Stimulated activated CD4-positive, alpha-beta T cell treated with anti-CD3 and anti-CD28 coated beads, Interleukin-1b, Interleukin-23, amount 100 ng/mL, for 48 hours (primary cell): ENCODE results near the gene COCH.

Experiments used
- DNase-seq: peaks from one replicate; pipeline ENCODE4 v3.0.0-alpha.2; 2020

COCH gene

DNA sequence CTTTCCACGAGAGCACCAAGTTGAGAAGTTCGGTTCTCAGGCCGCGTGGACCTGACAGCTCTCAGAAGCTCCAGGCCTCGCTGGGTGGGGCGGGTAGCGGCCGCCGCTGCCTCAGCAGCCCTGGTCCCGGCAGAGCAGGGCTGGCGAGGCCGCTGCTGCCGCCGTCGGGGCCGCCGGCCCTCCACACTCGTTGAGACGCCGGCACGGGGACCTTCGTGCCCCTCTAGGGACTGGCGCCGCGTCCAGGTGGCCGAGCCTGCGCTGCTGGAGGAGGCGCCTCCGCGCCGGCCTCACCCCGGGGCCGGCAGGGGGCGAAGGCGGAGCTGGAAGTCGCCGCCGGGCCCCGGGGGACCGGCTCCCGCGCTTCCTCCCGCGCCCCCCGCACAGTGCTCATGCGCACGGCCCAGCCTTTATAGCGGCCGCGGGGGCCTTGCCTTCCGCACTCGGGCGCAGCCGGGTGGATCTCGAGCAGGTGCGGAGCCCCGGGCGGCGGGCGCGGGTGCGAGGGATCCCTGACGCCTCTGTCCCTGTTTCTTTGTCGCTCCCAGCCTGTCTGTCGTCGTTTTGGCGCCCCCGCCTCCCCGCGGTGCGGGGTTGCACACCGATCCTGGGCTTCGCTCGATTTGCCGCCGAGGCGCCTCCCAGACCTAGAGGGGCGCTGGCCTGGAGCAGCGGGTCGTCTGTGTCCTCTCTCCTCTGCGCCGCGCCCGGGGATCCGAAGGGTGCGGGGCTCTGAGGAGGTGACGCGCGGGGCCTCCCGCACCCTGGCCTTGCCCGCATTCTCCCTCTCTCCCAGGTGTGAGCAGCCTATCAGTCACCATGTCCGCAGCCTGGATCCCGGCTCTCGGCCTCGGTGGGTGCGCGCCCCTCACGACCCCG, at the start of gene COCH:
Gene COCH (plus strand): TSS at position 440 of the 879 bp plus-strand sequence. CDS start 380 bp downstream, at position 820.
- DNase-seq = peak; percentile 13

GRCh38 chr14:30826070-30826469, 48.3 kb upstream of the COCH start:
- DNase-seq = no peak

DNA sequence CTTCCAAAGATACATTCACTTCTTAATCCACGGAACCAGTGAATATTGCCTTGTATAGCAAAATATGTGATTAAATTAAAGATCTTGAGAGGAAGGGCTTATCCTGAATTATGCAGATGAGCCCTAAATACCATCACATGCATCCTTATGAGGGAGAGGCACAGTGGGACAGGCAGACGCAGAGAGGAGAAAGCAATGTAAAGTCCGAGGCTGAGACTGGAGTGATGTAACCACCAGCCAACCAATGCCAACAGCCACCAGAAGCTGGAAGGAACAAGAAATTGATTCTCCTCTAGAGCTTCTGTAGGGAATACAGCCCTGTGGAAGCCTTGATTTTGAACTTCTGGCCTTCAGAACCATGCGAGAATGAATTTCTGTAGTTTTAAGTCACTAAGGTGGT, 44.5 kb upstream of the COCH start:
- no peak for DNase-seq

DNA sequence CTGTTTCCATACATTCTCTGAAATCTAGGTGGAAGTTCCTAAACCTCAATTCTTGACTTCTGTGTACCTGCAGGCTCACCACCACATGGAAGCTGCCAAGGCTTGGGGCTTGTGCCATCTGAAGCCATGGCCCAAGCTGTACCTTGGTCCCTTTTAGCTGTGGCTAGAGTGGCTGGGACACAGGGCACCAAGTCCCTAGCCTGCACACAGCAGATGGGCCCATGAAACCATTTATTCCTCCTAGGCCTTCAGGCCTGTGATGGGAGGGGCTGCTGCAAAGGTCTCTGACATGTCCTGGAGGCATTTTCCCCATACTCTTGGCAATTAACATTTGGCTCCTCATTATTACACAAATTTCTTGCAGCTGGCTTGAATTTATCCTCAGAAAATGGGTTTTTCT, 40.0 kb upstream of the COCH start:
- DNase-seq = no peak

- DNase-seq = no peak
These were observed 36.0 kb upstream of the COCH start for GRCh38 chr14:30838351-30838750.

DNA sequence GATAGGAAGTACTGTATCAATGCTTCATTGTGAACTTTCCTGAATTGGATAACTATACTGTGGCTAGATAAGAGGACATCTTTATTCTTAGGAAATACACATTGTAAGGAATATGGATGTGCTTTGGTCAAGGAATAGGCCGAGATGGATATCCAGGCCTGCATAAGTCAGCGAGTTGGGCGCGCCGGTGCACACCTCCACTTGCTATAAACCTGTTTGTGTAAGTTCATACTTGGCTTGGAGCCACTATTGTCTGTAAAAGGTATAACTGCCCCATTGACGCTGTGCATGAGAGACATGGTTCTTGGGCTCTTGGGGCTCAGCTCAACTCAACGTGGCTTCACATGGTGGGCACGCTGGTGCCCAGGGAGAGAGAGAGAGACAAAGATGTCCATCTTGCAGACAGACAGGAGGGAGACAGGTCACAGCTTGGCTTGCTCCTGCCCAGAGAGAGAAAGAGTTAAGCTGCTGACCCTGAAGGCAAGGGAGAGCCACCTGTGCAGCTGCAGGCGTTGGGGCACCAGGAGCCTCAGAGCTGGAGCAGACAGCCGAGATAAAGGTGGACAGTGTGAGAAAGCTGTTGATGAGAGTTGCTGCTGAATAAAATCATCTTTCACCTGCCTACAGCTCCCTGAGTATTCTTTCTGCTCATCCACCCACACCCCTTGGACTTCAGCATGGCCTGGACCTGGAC, 34.1 kb upstream of the COCH start:
- DNase-seq = no peak

- no peak for DNase-seq
These were observed 31.9 kb upstream of the COCH start for GRCh38 chr14:30842431-30842830.

GRCh38 chr14:30848449-30849240, 25.7 kb upstream of the COCH start:
- no peak for DNase-seq

- DNase-seq = no peak
These were observed 25.0 kb upstream of the COCH start for GRCh38 chr14:30849354-30849753.

GRCh38 chr14:30849983-30850382, 24.4 kb upstream of the COCH start:
- no peak for DNase-seq

- no peak for DNase-seq
These were observed 20.4 kb upstream of the COCH start for GRCh38 chr14:30853946-30854345.

GRCh38 chr14:30854492-30854891, 19.9 kb upstream of the COCH start:
- no peak for DNase-seq

GRCh38 chr14:30855345-30856037, 18.9 kb upstream of the COCH start:
- peak; percentile 28 for DNase-seq

- DNase-seq = no peak
These were observed 13.2 kb upstream of the COCH start for GRCh38 chr14:30861200-30861599.

GRCh38 chr14:30864934-30865333, 9.4 kb upstream of the COCH start:
- no peak for DNase-seq

- DNase-seq = no peak
These were observed 5.6 kb upstream of the COCH start for GRCh38 chr14:30868736-30869135.

DNA sequence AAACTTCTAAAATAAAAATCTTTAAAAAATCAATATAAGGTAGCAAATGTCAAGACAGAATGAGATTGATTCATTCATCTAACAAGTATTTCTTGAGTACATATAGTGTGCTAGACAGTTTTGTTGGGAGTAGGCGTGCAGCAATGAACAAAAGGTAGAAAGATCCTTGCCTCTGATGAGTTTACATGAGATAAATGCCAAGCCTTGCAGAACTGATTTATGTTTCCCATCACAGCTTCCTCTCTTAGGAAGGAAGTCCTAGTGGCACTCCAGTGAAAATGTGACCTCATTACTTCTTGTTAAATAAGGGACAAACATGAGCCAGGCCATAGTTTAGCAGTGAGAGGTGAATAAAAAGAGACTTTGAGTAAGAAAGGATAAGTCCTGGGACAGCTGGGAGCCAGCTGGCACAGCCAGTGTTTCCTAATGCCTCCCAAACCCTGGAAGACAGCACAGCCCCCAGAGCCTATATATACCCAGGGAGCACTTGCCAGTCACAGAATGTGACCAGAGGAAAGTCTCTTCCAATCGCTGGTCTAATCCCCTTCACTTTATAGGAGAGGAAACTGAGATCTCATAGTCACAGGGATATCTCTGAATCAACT, 4.7 kb upstream of the COCH start:
- no peak for DNase-seq

DNA sequence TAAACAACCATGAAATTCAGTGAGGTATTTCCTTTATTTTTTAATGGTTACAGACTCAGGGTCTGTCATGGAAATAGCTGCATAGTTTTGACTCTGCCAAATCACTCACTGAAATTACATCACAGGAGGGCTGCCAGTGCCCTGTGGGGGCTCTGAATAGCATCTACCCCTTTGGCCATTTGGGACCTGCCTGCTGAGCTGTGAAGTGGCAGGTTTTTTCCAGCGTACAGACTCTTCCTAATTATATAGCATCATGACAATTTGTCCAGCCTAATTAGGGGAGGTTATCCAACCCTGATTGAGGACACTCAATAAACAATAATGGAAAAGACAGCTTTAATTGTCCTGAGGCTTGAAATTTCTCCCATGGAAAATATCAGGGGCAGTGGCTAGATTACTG, 1.8 kb upstream of the COCH start:
- DNase-seq = no peak

- no peak for DNase-seq
These were observed 845 bp upstream of the COCH start for GRCh38 chr14:30873308-30874119.

DNA sequence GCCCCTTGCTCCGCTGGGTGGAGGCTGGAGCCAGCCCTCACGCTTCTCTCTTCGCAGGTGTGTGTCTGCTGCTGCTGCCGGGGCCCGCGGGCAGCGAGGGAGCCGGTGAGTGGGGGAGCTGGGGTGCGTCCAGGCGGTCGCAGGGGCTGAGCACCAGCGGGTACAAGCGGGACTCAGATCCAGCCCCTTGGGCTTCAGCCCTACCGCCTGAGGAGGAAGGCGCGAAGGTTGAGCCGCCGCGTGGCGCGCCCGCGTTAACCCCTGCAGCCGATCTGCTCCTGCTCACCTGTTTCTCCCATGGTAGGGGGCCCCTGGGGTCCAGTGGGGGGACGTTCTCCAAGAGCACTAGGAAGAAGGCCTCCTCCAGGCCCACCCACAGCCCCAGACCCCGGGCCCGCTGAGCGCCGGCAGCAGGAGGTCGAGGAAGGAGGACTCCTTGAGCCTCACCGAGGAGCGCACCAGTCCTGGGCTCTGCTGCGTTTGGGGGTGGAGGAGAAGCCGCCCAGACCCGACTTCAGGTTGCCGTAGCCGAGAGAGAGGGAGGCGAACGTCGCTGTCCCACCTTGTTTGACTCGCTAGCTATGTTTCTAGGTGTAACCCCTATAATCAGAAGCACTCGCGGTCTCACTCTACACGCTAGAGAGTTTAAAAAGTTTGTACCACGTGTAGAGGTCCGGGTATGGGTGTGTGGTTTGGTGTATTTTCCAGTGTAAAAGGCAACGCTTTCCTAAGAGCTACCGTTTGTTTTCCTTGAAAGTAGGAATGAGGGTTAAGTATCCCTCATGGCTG, 834 bp downstream of the COCH start:
- DNase-seq = peak; percentile 4

DNA sequence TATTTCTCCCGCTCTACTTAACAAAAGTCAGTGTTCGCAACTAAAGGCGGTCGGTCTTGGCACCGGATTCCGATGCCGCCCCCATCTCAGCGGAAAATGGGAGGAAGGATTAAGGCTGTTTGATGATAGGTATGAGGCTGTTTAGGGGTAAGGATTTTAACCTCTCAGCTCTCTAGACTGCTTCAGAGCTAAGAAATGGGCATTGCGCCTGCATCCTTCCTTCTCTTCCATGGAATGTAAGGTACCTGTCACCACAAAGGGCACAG, 1.4 kb downstream of the COCH start:
- DNase-seq = no peak
